ENCODE data around the gene ITIH3. TPM values are rescaled to one million over a fixed set of nuclear protein-coding genes. Genes with fewer than 3 reads are reported as not detected.

Gene ITIH3
- total RNA-seq, 4 donors from 2014 or later, result 0.89 to 12.8 (median 1.4) TPM

- intact Hi-C loops (cut with DNase I), result no loop called here
- Histone ChIP-seq H3K4me3 (replicated peaks in 1 of 3) (no peak overlapping the region), H3K27ac (no peak overlapping the region), H3K36me3 (peaks cover 0 to 34% of the 10 kb centered on the region in 2 donors), H3K9me3 (no peaks in the 10 kb centered on the region), H3K4me1 (peaks cover 4 to 31% of the 10 kb centered on the region in 2 donors), H3K27me3 (no peaks in the 10 kb centered on the region)
- whole genome bisulfite sequencing, 2 donors, result 96% methylated on average over 6 of the region's 6 CpGs
- no peak for DNase-seq
- TF ChIP-seq CTCF (IDR thresholded peaks at IDR 0.05) (no peak), POLR2A (IDR thresholded peaks at IDR 0.05) (no peak)
These were observed 52.6 kb downstream of the ITIH3 start for GRCh38 chr3:52847241-52847640.

GRCh38 chr3:52847726-52848125 is 53.1 kb downstream of the ITIH3 start:
- no peak for TF ChIP-seq CTCF (IDR thresholded peaks at IDR 0.05)
- TF ChIP-seq POLR2A (IDR thresholded peaks at IDR 0.05), result no peak
- Histone ChIP-seq H3K4me1 (peaks cover 4 to 28% of the 10 kb centered on the region in 2 donors), H3K9me3 (no peaks in the 10 kb centered on the region), H3K4me3 (replicated peaks in 1 of 3) (no peak overlapping the region), H3K36me3 (peaks cover 0 to 30% of the 10 kb centered on the region in 2 donors), H3K27ac (no peak overlapping the region), H3K27me3 (no peaks in the 10 kb centered on the region)
- DNase-seq, result no peak
- WGBS, 2 donors, result 92 to 93% methylated on average over 7 of the region's 7 CpGs
- intact Hi-C loops (cut with DNase I), result no loop called here

- no peak for DNase-seq
- 70 to 93% methylated on average over 3 to 6 of the region's 7 CpGs for WGBS, 2 donors
- peaks cover 0 to 30% of the 10 kb centered on the region in 2 donors for H3K36me3 ChIP-seq
- intact Hi-C loops (cut with DNase I), result no loop called here
- TF ChIP-seq CTCF (IDR thresholded peaks at IDR 0.05), result no peak
- TF ChIP-seq POLR2A (IDR thresholded peaks at IDR 0.05), result no peak
- no peaks in the 10 kb centered on the region for H3K27me3 ChIP-seq
- no peak overlapping the region for H3K4me3 ChIP-seq (replicated peaks in 1 of 3)
- no peaks in the 10 kb centered on the region for H3K9me3 ChIP-seq
- H3K27ac ChIP-seq, result no peak overlapping the region
- peaks cover 4 to 28% of the 10 kb centered on the region in 2 donors for H3K4me1 ChIP-seq
These were observed 54.0 kb downstream of the ITIH3 start for GRCh38 chr3:52848617-52849016.

- H3K4me3 ChIP-seq (replicated peaks in 1 of 3), result no peak overlapping the region
- no peaks in the 10 kb centered on the region for H3K27me3 ChIP-seq
- peaks cover 6 to 30% of the 10 kb centered on the region in 2 donors for H3K36me3 ChIP-seq
- no peaks in the 10 kb centered on the region for H3K9me3 ChIP-seq
- WGBS, 2 donors, result 97 to 98% methylated on average over 15 of the region's 15 CpGs
- TF ChIP-seq CTCF (IDR thresholded peaks at IDR 0.05), result no peak
- TF ChIP-seq POLR2A (IDR thresholded peaks at IDR 0.05), result no peak
- peaks cover 4 to 21% of the 10 kb centered on the region in 2 donors for H3K4me1 ChIP-seq
- intact Hi-C loops (cut with DNase I), result no loop called here
- no peak for DNase-seq
- no peak overlapping the region for H3K27ac ChIP-seq
These were observed 55.1 kb downstream of the ITIH3 start for GRCh38 chr3:52849656-52850055.

- TF ChIP-seq POLR2A (IDR thresholded peaks at IDR 0.05) (no peak), CTCF (IDR thresholded peaks at IDR 0.05) (peak in 4 of 6 experiments; percentile 28 to 59 (median 52))
- 79 to 95% methylated on average over 2 to 3 of the region's 3 CpGs for WGBS, 2 donors
- H3K4me1 ChIP-seq, result peaks cover 0 to 4% of the 10 kb centered on the region in 2 donors
- H3K27ac ChIP-seq, result no peak overlapping the region
- peaks cover 7 to 30% of the 10 kb centered on the region in 2 donors for H3K36me3 ChIP-seq
- intact Hi-C loops (cut with DNase I), result no loop called here
- H3K4me3 ChIP-seq (replicated peaks in 1 of 3), result no peak overlapping the region
- H3K9me3 ChIP-seq, result no peaks in the 10 kb centered on the region
- DNase-seq, result peak in 1 of 2 donors; percentile 22
- H3K27me3 ChIP-seq, result no peaks in the 10 kb centered on the region
These were observed 56.8 kb downstream of the ITIH3 start for GRCh38 chr3:52851348-52851747.
